HG03064 (cell line): Measurements from ENCODE around the gene PNN.
"Not testable (repeated sequence)": the region's sequence is repeated elsewhere in the genome, so short reads cannot be mapped to it uniquely, and the experiment has no call there.

ENCODE experiments used
- ATAC-seq: cut with Tn5 transposase; IDR thresholded peaks from one replicate; pipeline ENCODE4 v1.9.1; 2021; ENCODE audit warnings: low read depth; ENCODE audit not compliant: unreplicated experiment

PNN gene

GRCh38 chr14:39174560-39175444 is at the start of gene PNN:
TSS of gene PNN (plus strand) at chr14:39175254. CDS start at chr14:39175280, 26 bp downstream.
- peak; percentile 91 for ATAC-seq

GRCh38 chr14:39137835-39138234 is 37.2 kb upstream of the PNN start:
- ATAC-seq, result not testable (repeated sequence)

GRCh38 chr14:39138440-39138839 is 36.6 kb upstream of the PNN start:
- no peak for ATAC-seq

GRCh38 chr14:39140170-39140569 is 34.9 kb upstream of the PNN start:
- no peak for ATAC-seq

- ATAC-seq, result not testable (repeated sequence)
These were observed 33.4 kb upstream of the PNN start for GRCh38 chr14:39141623-39142022.

- ATAC-seq, result not testable (repeated sequence)
These were observed 31.8 kb upstream of the PNN start for GRCh38 chr14:39143226-39143625.

GRCh38 chr14:39145266-39145966 is 29.6 kb upstream of the PNN start:
- no peak for ATAC-seq

- no peak for ATAC-seq
These were observed 20.4 kb upstream of the PNN start for GRCh38 chr14:39154594-39155189.

- ATAC-seq, result no peak
These were observed 17.6 kb upstream of the PNN start for GRCh38 chr14:39157491-39157890.

- ATAC-seq, result no peak
These were observed 16.7 kb upstream of the PNN start for GRCh38 chr14:39158222-39158858.

GRCh38 chr14:39160494-39160893 is 14.6 kb upstream of the PNN start:
- ATAC-seq, result no peak

GRCh38 chr14:39167797-39168320 is 7.2 kb upstream of the PNN start:
- not testable (repeated sequence) for ATAC-seq

GRCh38 chr14:39168591-39168990 is 6.5 kb upstream of the PNN start:
- ATAC-seq, result no peak

- ATAC-seq, result no peak
These were observed 5.5 kb upstream of the PNN start for GRCh38 chr14:39169541-39169900.

GRCh38 chr14:39173198-39173597 is 1.9 kb upstream of the PNN start:
- ATAC-seq, result no peak

GRCh38 chr14:39175445-39176262 is 600 bp downstream of the PNN start:
- peak; percentile 16 for ATAC-seq

GRCh38 chr14:39176263-39177167 is 1.5 kb downstream of the PNN start:
- ATAC-seq, result no peak

GRCh38 chr14:39177168-39177545 is 2.1 kb downstream of the PNN start:
- ATAC-seq, result no peak

GRCh38 chr14:39179042-39179441 is 4.0 kb downstream of the PNN start:
- ATAC-seq, result no peak
